K562 (cell line): ENCODE data around the gene ZNF628. TPM values are rescaled to one million over a fixed set of nuclear protein-coding genes. Genes with fewer than 3 reads are reported as not detected.

Source experiments
- BCLAF1 ChIP-seq, 2 experiments: fragments of 450-650 bp in 1 of 2; IDR thresholded peaks; 2 replicates each; pipeline ENCODE4 v1.6.1; 2011 to 2017; ENCODE audit warnings: low read depth in 2 of 2, antibody characterized with exemption in 1 of 2, borderline replicate concordance in 1 of 2, low read length in 1 of 2, mild to moderate bottlenecking in 1 of 2, mixed read lengths in 1 of 2; ENCODE audit not compliant: control insufficient read depth in 1 of 2
- ELF1 ChIP-seq: fragments of 200-800 bp; sonication (Bioruptor generic); IDR thresholded peaks from 2 replicates; pipeline ENCODE4 v1.6.1; 2016; ENCODE audit warnings: missing genetic modification characterization, missing compliant biosample characterization
- FOXA1 ChIP-seq: fragments of 450-650 bp; IDR thresholded peaks from 2 replicates; pipeline ENCODE4 v1.6.1; 2016; ENCODE audit warnings: mild to moderate bottlenecking, borderline replicate concordance
- GTF3C2 ChIP-seq: IDR thresholded peaks from 3 replicates; pipeline ENCODE4 v1.6.1; 2011; ENCODE audit warnings: borderline replicate concordance, mild to moderate bottlenecking, moderate library complexity; ENCODE audit not compliant: insufficient read length; ENCODE audit errors: extremely low read depth
- IRF2 ChIP-seq: sonication (generic); formaldehyde crosslinking; IDR thresholded peaks from 2 replicates; pipeline ENCODE4 v1.8.1; 2022; ENCODE audit warnings: mild to moderate bottlenecking, missing genetic modification reagents
- RFX5 ChIP-seq: IDR thresholded peaks from 2 replicates; pipeline ENCODE4 v1.6.1; 2011; ENCODE audit warnings: low read depth, mild to moderate bottlenecking, improper control_type of control experiment, low read length
- SAFB2 ChIP-seq: fragments of 200-400 bp; formaldehyde crosslinking; IDR thresholded peaks from 2 replicates; pipeline ENCODE4 v1.6.1; 2018; ENCODE audit warnings: borderline replicate concordance, low read length, low read depth, moderate library complexity; ENCODE audit not compliant: severe bottlenecking
- SRSF1 ChIP-seq: fragments of 200-400 bp; formaldehyde crosslinking; IDR thresholded peaks from 2 replicates; pipeline ENCODE4 v1.6.1; 2017; ENCODE audit warnings: mild to moderate bottlenecking, low read depth, low read length, moderate library complexity
- VEZF1 ChIP-seq: fragments of 200-800 bp; sonication (Bioruptor generic); IDR thresholded peaks from 2 replicates; pipeline ENCODE4 v1.6.1; 2017; ENCODE audit warnings: missing genetic modification characterization, missing compliant biosample characterization
- ZFP30 ChIP-seq: fragments of 250-450 bp; sonication (Bioruptor Pico); IDR thresholded peaks from 2 replicates; pipeline ENCODE4 v1.8.0; 2022; ENCODE audit warnings: moderate library complexity, mild to moderate bottlenecking, inconsistent platforms, borderline replicate concordance
- ZFP36 ChIP-seq: fragments of 150-350 bp; IDR thresholded peaks from 2 replicates; pipeline ENCODE4 v1.6.1; 2018; ENCODE audit warnings: low read length, low read depth; ENCODE audit not compliant: partially characterized antibody
- ZFX ChIP-seq: sonication (generic); formaldehyde crosslinking; IDR thresholded peaks from 2 replicates; pipeline ENCODE4 v1.8.0; 2022; ENCODE audit warnings: mild to moderate bottlenecking, missing genetic modification reagents, moderate library complexity
- ZNF445 ChIP-seq: fragments of 250-450 bp; sonication (Bioruptor Pico); IDR thresholded peaks from 2 replicates; pipeline ENCODE4 v1.4.0; 2020; ENCODE audit warnings: low read depth, mild to moderate bottlenecking, moderate library complexity
- ZNF668 ChIP-seq: fragments of 250-450 bp; sonication (Bioruptor Pico); IDR thresholded peaks from 2 replicates; pipeline ENCODE4 v1.8.0; 2022; ENCODE audit warnings: mild to moderate bottlenecking, inconsistent platforms
- polyA plus RNA-seq, 8 experiments: library from polyadenylated mRNA; depleted of rRNA in 4 of 8; stranded (reverse) in 5 of 8; unstranded in 3 of 8; fragments of >200 nt; fragmentation: Nextera tagmentation in 2 of 8; fragmentation: Illumina TruSeq in 1 of 8; extraction: Ambion mirVana in 2 of 8; extraction: Trizol in 1 of 8; gene quantifications; 2 replicates each; pipeline versions ENCODE4 v1.2.1 to v1.2.3, GENCODE V29; 2011 to 2014; ENCODE audit warnings: inconsistent platforms in 1 of 8, missing spikeins in 1 of 8
- total RNA-seq, 7 experiments: library from RNA; depleted of rRNA in 6 of 7; stranded (reverse); fragments of >200 nt in 6 of 7; fragmentation: Illumina TruSeq in 2 of 7; extraction: Trizol in 2 of 7; gene quantifications; 2 replicates each; pipeline versions ENCODE4 v1.2.1 to v1.2.3, GENCODE V29; 2011 to 2021; ENCODE audit warnings: low replicate concordance in 1 of 7
- TF ChIP-seq, protein P1 (sequence below): fragments of 450-650 bp; IDR thresholded peaks from 2 replicates; pipeline ENCODE4 v1.6.1; 2014; ENCODE audit warnings: low read depth, mild to moderate bottlenecking, moderate library complexity, borderline replicate concordance

The ZNF628 gene
- total and polyA plus RNA-seq, 9 of the 15 experiments (the other 6 are each of a cell fraction or from before 2014, with no cell fraction given) = 0.13 to 13.6 (median 2.2) TPM; not detected in 3

DNA sequence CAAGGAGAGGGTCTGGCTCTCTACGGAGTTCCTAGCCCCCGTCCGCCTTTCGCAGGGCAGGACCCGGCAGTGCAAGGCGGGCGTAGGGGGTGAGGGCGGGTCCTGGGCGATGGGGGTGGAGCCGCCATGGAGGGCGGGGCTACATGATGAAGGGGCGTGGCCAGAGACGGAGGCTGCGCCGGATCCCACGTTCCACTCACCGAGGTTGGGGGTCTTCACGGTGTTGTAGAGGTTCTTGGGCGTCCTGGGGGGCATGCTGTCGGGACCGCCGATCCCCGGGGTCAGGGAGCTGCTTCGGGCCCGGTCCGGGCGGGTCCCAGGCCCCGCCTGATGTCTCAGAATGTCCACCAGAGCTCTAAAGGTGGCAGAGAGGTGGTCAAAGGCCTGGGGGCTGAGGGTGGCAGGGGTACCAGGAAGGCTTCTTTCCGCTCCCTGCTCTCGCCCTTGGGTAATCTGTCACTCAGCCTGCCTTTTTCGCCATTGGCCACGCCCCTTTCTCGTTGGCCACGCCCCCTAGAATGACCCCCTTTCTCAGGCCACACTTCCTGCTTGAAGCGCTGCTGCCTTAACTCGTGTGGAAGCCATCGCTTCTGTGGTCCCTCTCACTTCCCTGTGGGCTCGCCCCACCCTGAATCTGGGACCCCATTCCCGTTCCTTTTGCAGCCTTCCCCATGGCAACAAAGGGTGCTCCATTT is 35.9 kb upstream of the ZNF628 start (continued):
- TF ChIP-seq BCLAF1 (IDR thresholded peaks at IDR 0.05; ENCODE audit: borderline replicate concordance in 1 of 2, control insufficient read depth in 1 of 2, low read depth in 2 of 2, low read length in 1 of 2) = no peak
- TF ChIP-seq IRF2 (CRISPR knock-in tag) = no peak
- no peak for TF ChIP-seq ZNF445 (CRISPR knock-in tag)
- no peak for TF ChIP-seq ZFP30 (CRISPR knock-in tag)
- TF ChIP-seq ZFP36 = no peak
- TF ChIP-seq FOXA1 = no peak
- TF ChIP-seq RFX5 = no peak
- TF ChIP-seq ZNF668 = no peak
- peak; percentile 61 for TF ChIP-seq ELF1 (tag)
- TF ChIP-seq VEZF1 (CRISPR knock-in tag) = peak; percentile 46; the same call in 1 of the 2 replicates
- TF ChIP-seq SRSF1 = 0 out of 2 replicates have a peak, but pooled peaks have one; percentile 73
- TF ChIP-seq, protein P1, sequence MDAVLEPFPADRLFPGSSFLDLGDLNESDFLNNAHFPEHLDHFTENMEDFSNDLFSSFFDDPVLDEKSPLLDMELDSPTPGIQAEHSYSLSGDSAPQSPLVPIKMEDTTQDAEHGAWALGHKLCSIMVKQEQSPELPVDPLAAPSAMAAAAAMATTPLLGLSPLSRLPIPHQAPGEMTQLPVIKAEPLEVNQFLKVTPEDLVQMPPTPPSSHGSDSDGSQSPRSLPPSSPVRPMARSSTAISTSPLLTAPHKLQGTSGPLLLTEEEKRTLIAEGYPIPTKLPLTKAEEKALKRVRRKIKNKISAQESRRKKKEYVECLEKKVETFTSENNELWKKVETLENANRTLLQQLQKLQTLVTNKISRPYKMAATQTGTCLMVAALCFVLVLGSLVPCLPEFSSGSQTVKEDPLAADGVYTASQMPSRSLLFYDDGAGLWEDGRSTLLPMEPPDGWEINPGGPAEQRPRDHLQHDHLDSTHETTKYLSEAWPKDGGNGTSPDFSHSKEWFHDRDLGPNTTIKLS = no peak
- TF ChIP-seq ZFX (CRISPR knock-in tag) = no peak
- TF ChIP-seq GTF3C2 = no peak
- no peak for TF ChIP-seq SAFB2
